Measurements from ENCODE around the gene CLIP3. TPM values are rescaled to one million over a fixed set of nuclear protein-coding genes. Genes with fewer than 3 reads are reported as not detected.
"Not testable (repeated sequence)": the region's sequence is repeated elsewhere in the genome, so short reads cannot be mapped to it uniquely, and the experiment has no call there.

The CLIP3 gene, protein sequence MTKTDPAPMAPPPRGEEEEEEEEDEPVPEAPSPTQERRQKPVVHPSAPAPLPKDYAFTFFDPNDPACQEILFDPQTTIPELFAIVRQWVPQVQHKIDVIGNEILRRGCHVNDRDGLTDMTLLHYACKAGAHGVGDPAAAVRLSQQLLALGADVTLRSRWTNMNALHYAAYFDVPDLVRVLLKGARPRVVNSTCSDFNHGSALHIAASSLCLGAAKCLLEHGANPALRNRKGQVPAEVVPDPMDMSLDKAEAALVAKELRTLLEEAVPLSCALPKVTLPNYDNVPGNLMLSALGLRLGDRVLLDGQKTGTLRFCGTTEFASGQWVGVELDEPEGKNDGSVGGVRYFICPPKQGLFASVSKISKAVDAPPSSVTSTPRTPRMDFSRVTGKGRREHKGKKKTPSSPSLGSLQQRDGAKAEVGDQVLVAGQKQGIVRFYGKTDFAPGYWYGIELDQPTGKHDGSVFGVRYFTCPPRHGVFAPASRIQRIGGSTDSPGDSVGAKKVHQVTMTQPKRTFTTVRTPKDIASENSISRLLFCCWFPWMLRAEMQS
- total RNA-seq = 4.1 TPM
- long read RNA-seq, transcript CLIP3-201 (14 exons, 3,370 nt) = major isoform, 7 of 9 reads
- long read RNA-seq, partial matches to known transcripts = 0 of 9 reads
- long read RNA-seq, other reads (novel, unspliced or antisense) = 0 of 9 reads

DNA sequence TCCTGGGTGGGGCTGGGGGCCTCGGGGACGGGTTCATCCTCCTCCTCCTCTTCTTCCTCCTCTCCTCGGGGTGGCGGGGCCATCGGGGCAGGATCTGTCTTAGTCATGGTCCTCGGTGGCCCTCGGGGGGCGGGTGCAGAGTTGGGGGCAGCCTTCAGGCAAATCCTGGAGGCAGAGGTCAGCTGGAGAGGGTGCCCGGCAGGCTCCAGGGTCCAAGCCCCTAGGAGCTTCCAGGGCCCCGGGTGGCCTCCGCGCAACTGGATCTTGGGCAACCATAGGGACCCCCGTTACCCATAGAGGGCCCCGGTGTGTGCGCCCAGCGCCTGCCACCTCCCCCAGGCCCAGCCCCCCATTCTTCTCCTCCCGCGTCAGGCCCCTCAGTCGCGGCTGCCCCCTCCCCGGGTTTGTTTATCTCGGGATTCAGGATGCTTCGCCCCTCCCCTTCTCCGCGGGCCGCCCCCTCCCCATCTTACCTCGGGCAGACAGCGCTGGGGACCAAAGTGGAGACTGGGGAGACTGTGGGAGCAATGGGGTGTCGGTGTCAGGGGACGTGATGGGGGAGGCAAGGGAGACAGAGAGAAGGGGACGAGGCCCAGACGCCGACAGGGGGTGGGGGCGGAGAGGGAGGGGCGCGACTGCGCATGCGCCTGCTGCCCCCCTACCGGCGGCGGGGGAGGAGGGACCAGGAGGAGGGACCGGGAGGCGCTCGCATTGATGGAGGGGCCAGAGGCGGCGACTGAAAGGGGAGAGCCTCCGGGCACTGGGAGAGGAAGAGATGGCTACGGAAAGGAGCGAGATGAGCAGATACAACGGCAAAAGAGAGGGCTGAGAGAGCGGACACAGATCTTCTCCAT is at the start of gene CLIP3:
Gene CLIP3 (minus strand): TSS at position 623 of the 854 bp plus-strand sequence. CDS start 516 bp downstream, at position 107.
- intact Hi-C loops (cut with DNase I) = no loop called here
- peak; percentile 85 for ATAC-seq (ENCODE audit: poor library complexity)
- DNase-seq = peak; percentile 79

- intact Hi-C loops (cut with DNase I) = no loop called here
- ATAC-seq (ENCODE audit: poor library complexity) (no peak), DNase-seq (no peak)
These were observed 49.2 kb upstream of the CLIP3 start for GRCh38 chr19:36081894-36082293.

DNA sequence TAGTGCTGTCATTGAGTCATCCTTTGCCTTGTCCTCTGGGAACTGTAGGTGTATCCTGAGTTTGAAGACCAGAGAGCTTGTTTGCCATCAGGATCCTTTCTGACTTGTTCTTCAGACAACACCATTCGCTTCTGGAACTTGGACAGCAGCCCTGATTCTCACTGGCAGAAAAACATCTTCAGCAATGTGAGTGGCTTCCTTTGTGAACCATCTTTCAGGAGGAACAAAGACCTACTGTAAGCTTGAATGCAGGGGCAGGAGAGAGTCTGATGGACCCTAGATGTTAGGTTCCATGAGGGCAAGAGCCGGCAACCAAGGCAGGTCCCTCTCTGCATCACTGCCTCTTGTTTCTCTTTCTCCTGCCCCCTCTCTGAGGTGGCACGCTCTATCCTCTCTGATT is 48.7 kb upstream of the CLIP3 start:
- no peak for ATAC-seq (ENCODE audit: poor library complexity)
- no peak for DNase-seq
- intact Hi-C loops (cut with DNase I) = no loop called here

DNA sequence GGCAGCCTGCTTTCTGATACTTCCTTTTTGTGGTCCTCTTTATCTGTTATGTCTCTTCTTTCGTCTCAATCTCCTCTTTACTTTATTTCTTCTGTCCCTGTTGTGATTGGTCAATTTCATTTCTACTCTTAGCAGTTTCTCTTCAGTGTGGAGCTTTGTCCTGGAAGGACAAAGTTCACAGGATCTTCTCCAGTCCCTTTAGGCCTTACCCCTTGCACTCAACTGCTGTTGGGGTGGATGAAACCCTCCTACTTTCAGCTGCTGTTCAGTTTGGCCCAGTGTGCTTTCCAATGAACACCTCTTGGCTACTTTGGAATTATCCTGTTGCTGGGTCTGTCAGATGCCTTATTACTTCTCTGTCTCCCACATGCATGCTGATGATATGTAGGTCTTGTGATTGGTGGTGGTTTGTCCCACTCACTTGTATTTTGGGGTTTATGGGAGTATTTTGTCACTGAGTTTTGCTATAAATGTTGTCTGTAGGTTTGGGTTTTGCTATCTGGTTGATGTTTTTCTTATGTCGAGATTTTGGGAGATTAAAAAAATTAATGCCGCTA is 46.8 kb upstream of the CLIP3 start:
- ATAC-seq (ENCODE audit: poor library complexity) (no peak), DNase-seq (no peak)
- intact Hi-C loops (cut with DNase I) = no loop called here

- ATAC-seq (ENCODE audit: poor library complexity) = no peak
- DNase-seq = no peak
These were observed 40.6 kb upstream of the CLIP3 start for GRCh38 chr19:36073121-36073876.

GRCh38 chr19:36072081-36072480 is 39.4 kb upstream of the CLIP3 start:
- ATAC-seq (ENCODE audit: poor library complexity) = no peak
- intact Hi-C loops (cut with DNase I) = no loop called here

More at GRCh38 chr19:36073121-36073876, 40.6 kb upstream of the CLIP3 start:
- intact Hi-C loops (cut with DNase I) = no loop called here

DNA sequence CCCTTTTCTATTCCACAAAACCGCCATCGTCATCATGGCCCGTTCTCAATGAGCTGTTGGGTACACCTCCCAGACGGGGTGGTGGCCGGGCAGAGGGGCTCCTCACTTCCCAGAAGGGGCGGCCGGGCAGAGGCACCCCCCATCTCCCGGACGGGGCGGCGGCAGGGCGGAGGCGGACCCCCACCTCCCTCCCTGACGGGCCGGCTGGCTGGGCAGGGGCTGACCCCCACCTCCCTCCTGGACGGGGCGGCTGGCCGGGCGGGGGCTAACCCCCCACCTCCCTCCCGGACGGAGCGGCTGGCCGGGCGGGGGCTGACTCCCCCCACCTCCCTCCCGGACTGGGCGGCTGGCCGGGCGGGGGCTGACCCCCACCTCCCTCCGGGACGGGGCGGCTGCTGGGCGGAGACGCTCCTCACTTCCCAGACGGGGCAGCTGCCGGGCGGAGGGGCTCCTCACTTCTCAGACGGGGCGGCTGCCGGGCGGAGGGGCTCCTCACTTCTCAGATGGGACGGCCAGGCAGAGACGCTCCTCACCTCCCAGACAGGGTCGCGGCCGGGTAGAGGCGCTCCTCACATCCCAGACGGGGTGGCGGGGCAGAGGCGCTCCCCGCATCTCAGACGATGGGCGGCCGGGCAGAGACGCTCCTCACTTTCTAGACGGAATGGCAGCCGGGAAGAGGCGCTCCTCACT is 36.3 kb upstream of the CLIP3 start:
- intact Hi-C loops (cut with DNase I) = not testable (repeated sequence)

More at GRCh38 chr19:36072081-36072480, 39.4 kb upstream of the CLIP3 start:
- no peak for DNase-seq

DNA sequence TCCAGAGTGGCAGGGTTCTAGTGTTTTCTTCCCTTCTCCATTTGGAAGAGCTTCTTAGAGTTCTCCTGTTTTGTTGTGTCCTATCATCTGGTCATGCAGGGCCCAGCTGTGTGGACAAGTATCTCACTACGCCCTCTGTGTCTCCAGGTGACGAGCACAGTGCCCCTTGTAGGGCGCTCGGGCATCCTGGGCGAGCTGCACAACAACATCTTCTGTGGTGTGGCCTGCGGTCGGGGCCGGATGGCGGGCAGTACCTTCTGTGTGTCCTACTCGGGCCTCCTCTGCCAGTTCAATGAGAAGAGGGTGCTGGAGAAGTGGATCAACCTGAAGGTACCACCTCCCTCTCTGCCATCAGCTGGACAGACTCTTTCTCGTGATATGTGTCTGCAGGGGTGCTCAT is 35.0 kb upstream of the CLIP3 start:
- ATAC-seq (ENCODE audit: poor library complexity) (no peak), DNase-seq (no peak)
- intact Hi-C loops (cut with DNase I) = no loop called here

More for the DNA sequence above, 36.3 kb upstream of the CLIP3 start:
- ATAC-seq (ENCODE audit: poor library complexity); DNase-seq: not testable (repeated sequence)

DNA sequence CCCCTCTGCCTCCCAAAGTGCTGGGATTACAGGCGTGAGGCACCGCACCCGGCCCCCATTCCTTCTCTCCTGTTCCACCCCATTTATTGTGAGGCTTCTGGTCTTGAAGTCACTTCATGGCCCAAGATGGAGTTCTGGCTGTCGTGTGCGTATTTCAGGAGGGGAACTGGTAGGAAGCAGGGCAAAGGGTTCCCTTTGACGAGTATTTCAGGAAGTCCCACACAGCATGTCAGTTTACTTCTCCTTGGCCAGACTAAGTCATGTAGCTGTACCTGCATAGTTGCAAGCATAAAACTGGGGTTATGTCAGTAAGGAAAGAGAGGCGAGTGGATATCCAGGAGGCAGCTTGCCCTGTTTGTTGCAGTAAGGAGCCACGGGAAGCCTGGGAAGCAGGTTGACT is 32.2 kb upstream of the CLIP3 start:
- intact Hi-C loops (cut with DNase I) = loop anchor here (5.0 kb wide), 1 partner anchor 107 kb away; no protein-coding TSS in a partner anchor
- ATAC-seq (ENCODE audit: poor library complexity) (no peak), DNase-seq (no peak)

DNA sequence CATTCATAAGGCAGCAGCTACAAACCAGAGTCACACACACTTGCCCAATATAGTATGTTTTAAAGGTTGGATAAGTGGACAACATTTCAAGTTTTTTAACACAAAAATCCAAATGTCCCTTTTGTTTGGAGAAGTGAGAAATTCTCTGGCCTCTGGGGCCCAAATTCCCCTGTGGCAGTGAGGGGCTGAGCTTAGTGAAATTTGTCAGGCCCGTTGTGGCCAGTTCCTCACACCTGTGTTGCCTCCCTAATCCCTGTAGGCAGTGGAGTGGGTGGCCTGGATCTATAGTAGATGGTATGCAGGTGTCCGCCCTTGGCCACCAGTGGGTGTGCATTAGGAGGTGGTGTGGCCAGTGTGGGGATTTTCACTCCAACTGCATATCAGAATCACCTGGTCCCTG is 28.7 kb upstream of the CLIP3 start:
- intact Hi-C loops (cut with DNase I) = loop anchor here (5.0 kb wide), 1 partner anchor 111 kb away; no protein-coding TSS in a partner anchor
- ATAC-seq (ENCODE audit: poor library complexity) (no peak), DNase-seq (no peak)

- intact Hi-C loops (cut with DNase I) = loop anchor here (5.0 kb wide), 1 partner anchor 112 kb away; no protein-coding TSS in a partner anchor
- ATAC-seq (ENCODE audit: poor library complexity) = peak; percentile 93
- peak; percentile 67 for DNase-seq
These were observed 27.8 kb upstream of the CLIP3 start for GRCh38 chr19:36060430-36060829.

DNA sequence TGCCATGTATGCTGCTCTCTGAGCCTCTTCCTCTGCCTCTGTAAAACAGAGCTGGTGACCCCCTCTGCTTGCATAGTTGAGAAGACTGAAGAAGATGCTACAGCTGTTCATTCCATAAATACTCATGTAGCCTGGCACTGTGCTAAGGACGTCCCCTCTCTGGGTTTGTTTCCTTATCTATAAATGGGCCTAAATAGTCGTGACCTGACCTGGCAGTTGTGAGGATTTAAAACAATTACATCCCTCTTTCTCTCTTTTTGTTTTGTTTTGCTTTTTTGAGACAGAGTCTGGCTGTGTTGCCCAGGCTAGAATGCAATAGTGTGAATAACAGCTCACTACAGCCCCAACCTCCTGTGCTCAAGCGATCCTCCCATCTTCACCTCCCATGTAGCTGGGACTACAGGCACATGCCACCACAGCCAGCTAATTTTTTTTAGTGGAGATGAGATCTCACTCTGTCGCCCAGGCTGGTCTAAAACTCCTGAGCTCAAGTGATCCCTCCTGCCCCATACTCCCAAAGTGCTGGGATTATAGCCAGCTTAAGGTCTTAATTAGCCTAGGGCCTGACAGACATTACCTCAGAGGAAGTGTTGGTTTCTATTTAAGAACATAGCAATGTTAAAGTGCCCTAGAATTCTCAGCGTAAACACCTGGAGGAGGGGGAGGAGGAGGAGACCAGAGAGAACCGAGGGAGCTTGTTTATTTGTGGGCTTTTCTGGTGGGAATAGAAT is 26.7 kb upstream of the CLIP3 start:
- DNase-seq = no peak
- intact Hi-C loops (cut with DNase I) = no loop called here
- ATAC-seq (ENCODE audit: poor library complexity) = no peak

DNA sequence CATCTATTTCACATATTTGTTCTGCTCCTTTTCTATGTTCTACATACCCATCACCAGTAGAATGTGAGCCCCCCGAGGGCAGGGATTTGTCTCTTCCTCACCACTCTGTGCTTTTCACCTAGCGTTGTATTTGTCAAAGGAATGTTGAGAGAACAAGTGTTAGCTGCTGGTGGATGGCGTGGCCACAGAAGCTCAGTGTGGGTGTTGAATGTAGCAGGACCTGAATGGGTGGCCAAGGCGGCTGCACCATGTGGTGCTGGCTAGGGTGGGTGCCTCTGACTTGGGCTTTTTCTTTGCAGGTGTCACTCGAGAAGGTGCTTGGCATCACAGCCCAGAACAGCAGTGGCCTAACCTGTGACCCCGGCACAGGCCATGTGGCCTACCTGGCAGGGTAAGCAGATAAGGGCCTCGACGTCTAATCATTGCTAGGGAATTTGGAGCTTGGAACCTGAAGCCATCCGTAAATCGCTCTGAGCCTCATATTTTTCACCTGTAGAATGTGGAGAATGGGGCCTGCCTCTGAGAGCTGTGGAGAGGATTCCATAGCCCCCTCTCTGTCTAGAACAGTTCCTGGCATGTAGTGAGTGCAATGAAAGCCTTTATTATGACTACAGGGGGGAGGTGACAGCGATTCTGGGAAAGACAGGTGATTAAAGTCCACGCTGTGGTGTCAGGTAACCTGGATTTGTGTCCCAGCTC is 26.0 kb upstream of the CLIP3 start:
- ATAC-seq (ENCODE audit: poor library complexity) = no peak
- intact Hi-C loops (cut with DNase I) = no loop called here
- no peak for DNase-seq

GRCh38 chr19:36054733-36055686 is 22.3 kb upstream of the CLIP3 start, which contains the start of gene WDR62:
WDR62 (plus strand) TSS chr19:36054897; CDS start chr19:36054972, 75 bp downstream.
- ATAC-seq (ENCODE audit: poor library complexity) (peak; percentile 89), DNase-seq (peak; percentile 97)
- intact Hi-C loops (cut with DNase I) = loop anchor here (2.0 kb wide), 1 partner anchor 60 kb away; the partner anchor contains the start of genes POLR2I and TBCB

Data from Right ventricle myocardium superior (tissue), 1 donor.